SK-N-SH treated with all-trans-retinoic acid at 6 μM for 48 hours (cell line): ENCODE measurements around the gene F3.

Experiments used
- ATAC-seq: fragments of 200-7000 bp; cut with Tn5 transposase; 3 replicates; pipeline ENCODE4 v1.9.1; 2020; ENCODE audit warnings: mild to moderate bottlenecking, moderate library complexity
- ARNTL ChIP-seq: fragments of 450-650 bp; formaldehyde crosslinking; IDR thresholded peaks from 2 replicates; pipeline ENCODE4 v1.5.0; 2020; ENCODE audit warnings: low read depth, mild to moderate bottlenecking, moderate library complexity, borderline replicate concordance
- BACH2 ChIP-seq: fragments of 250-450 bp; sonication (Bioruptor Pico); IDR thresholded peaks from 2 replicates; pipeline ENCODE4 v1.9.0; 2021; ENCODE audit warnings: mild to moderate bottlenecking, borderline replicate concordance
- CREB5 ChIP-seq: fragments of 250-450 bp; sonication (Bioruptor Pico); IDR thresholded peaks from 2 replicates; pipeline ENCODE4 v1.5.1; 2020; ENCODE audit warnings: low read depth, mild to moderate bottlenecking, moderate library complexity
- CSDC2 ChIP-seq: fragments of 250-450 bp; sonication (Bioruptor Pico); IDR thresholded peaks from 2 replicates; pipeline ENCODE4 v1.5.0; 2020; ENCODE audit warnings: mild to moderate bottlenecking, moderate library complexity
- CSRNP3 ChIP-seq: fragments of 250-450 bp; sonication (Bioruptor Pico); IDR thresholded peaks from 2 replicates; pipeline ENCODE4 v1.5.1; 2021; ENCODE audit warnings: mild to moderate bottlenecking, moderate library complexity
- ESRRG ChIP-seq: fragments of 250-450 bp; sonication (Bioruptor Pico); IDR thresholded peaks from 2 replicates; pipeline ENCODE4 v1.6.1; 2021; ENCODE audit warnings: mild to moderate bottlenecking
- GLIS3 ChIP-seq: fragments of 250-450 bp; sonication (Bioruptor Pico); IDR thresholded peaks from 2 replicates; pipeline ENCODE4 v1.5.0; 2020; ENCODE audit warnings: mild to moderate bottlenecking, moderate library complexity
- ISL1 ChIP-seq: fragments of 250-450 bp; sonication (Bioruptor Pico); IDR thresholded peaks from 2 replicates; pipeline ENCODE4 v2.1.2; 2022; ENCODE audit warnings: mild to moderate bottlenecking, moderate library complexity
- OSR1 ChIP-seq: fragments of 250-450 bp; sonication (Bioruptor Pico); IDR thresholded peaks from 2 replicates; pipeline ENCODE4 v1.8.0; 2022; ENCODE audit warnings: moderate library complexity, mild to moderate bottlenecking, inconsistent platforms
- PATZ1 ChIP-seq: fragments of 250-450 bp; sonication (Bioruptor Pico); IDR thresholded peaks from 2 replicates; pipeline ENCODE4 v1.8.0; 2020; ENCODE audit warnings: mild to moderate bottlenecking, moderate library complexity, borderline replicate concordance
- PPARA ChIP-seq: fragments of 250-450 bp; sonication (Bioruptor Pico); IDR thresholded peaks from 2 replicates; pipeline ENCODE4 v1.5.0; 2020; ENCODE audit warnings: mild to moderate bottlenecking, borderline replicate concordance
- RARB ChIP-seq: fragments of 250-450 bp; sonication (Bioruptor Pico); IDR thresholded peaks from 2 replicates; pipeline ENCODE4 v1.8.0; 2021; ENCODE audit warnings: mild to moderate bottlenecking, moderate library complexity
- SNAI2 ChIP-seq: fragments of 250-450 bp; sonication (Bioruptor Pico); IDR thresholded peaks from 2 replicates; pipeline ENCODE4 v1.5.0; 2020; ENCODE audit warnings: mild to moderate bottlenecking, moderate library complexity
- TCF4 ChIP-seq: fragments of 250-450 bp; sonication (Bioruptor Pico); IDR thresholded peaks from 2 replicates; pipeline ENCODE4 v1.8.0; 2021; ENCODE audit warnings: mild to moderate bottlenecking, moderate library complexity, borderline replicate concordance
- ZC3H10 ChIP-seq: fragments of 250-450 bp; sonication (Bioruptor Pico); IDR thresholded peaks from 2 replicates; pipeline ENCODE4 v1.5.1; 2021; ENCODE audit warnings: mild to moderate bottlenecking, moderate library complexity
- ZFP3 ChIP-seq: fragments of 250-450 bp; sonication (Bioruptor Pico); IDR thresholded peaks from 2 replicates; pipeline ENCODE4 v1.5.0; 2020; ENCODE audit warnings: mild to moderate bottlenecking, moderate library complexity
- ZFP30 ChIP-seq: fragments of 450-650 bp; formaldehyde crosslinking; IDR thresholded peaks from 2 replicates; pipeline ENCODE4 v1.5.0; 2022; ENCODE audit warnings: mild to moderate bottlenecking, moderate library complexity
- ZNF565 ChIP-seq: fragments of 450-650 bp; formaldehyde crosslinking; conservative IDR thresholded peaks from 2 replicates; pipeline ENCODE4 v1.5.0; 2020; ENCODE audit warnings: low read depth, mild to moderate bottlenecking, moderate library complexity
- ZNF8 ChIP-seq: fragments of 450-650 bp; formaldehyde crosslinking; IDR thresholded peaks from 2 replicates; pipeline ENCODE4 v1.5.0; 2020; ENCODE audit warnings: mild to moderate bottlenecking, moderate library complexity
- TF ChIP-seq, protein P1 (sequence below): fragments of 250-450 bp; sonication (Bioruptor Pico); IDR thresholded peaks from 2 replicates; pipeline ENCODE4 v1.8.0; 2021; ENCODE audit warnings: low read depth, mild to moderate bottlenecking, moderate library complexity, borderline replicate concordance
- TF ChIP-seq, protein P2 (sequence below): fragments of 250-450 bp; sonication (Bioruptor Pico); IDR thresholded peaks from 2 replicates; pipeline ENCODE4 v1.5.0; 2020; ENCODE audit warnings: mild to moderate bottlenecking, moderate library complexity

The F3 gene

DNA sequence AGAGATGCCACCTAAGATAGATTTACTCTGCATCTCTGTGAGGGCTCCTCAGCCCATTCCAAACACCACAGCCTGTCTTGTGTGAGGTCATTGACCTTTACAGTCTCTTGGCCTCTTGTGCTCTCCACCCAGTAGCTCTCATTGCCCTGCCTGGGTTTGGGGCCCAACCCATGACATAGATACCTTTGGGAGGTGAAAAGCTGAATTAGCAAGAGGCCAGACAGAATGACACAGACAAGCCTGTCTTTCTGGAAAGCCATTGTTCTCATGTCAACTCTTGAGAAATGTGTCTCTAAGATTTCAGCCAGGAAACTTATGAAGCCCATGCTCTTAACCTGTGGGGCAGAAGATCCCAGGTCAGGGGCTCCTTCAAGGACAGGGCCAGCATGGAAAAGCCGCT, 18.4 kb upstream of the F3 start:
- ATAC-seq = no peak
- TF ChIP-seq SNAI2 (CRISPR knock-in tag) (no peak), TCF4 (no peak), ZFP30 (no peak), RARB (CRISPR knock-in tag) (no peak), GLIS3 (CRISPR knock-in tag) (no peak), ZC3H10 (CRISPR knock-in tag) (no peak), PPARA (CRISPR knock-in tag) (no peak), ESRRG (CRISPR knock-in tag) (no peak), ARNTL (CRISPR knock-in tag) (no peak), ZNF565 (no peak), ZFP3 (CRISPR knock-in tag) (no peak)
- TF ChIP-seq, protein P1, sequence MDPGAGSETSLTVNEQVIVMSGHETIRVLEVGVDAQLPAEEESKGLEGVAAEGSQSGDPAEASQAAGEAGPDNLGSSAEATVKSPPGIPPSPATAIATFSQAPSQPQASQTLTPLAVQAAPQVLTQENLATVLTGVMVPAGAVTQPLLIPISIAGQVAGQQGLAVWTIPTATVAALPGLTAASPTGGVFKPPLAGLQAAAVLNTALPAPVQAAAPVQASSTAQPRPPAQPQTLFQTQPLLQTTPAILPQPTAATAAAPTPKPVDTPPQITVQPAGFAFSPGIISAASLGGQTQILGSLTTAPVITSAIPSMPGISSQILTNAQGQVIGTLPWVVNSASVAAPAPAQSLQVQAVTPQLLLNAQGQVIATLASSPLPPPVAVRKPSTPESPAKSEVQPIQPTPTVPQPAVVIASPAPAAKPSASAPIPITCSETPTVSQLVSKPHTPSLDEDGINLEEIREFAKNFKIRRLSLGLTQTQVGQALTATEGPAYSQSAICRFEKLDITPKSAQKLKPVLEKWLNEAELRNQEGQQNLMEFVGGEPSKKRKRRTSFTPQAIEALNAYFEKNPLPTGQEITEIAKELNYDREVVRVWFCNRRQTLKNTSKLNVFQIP = no peak
- TF ChIP-seq, protein P2, sequence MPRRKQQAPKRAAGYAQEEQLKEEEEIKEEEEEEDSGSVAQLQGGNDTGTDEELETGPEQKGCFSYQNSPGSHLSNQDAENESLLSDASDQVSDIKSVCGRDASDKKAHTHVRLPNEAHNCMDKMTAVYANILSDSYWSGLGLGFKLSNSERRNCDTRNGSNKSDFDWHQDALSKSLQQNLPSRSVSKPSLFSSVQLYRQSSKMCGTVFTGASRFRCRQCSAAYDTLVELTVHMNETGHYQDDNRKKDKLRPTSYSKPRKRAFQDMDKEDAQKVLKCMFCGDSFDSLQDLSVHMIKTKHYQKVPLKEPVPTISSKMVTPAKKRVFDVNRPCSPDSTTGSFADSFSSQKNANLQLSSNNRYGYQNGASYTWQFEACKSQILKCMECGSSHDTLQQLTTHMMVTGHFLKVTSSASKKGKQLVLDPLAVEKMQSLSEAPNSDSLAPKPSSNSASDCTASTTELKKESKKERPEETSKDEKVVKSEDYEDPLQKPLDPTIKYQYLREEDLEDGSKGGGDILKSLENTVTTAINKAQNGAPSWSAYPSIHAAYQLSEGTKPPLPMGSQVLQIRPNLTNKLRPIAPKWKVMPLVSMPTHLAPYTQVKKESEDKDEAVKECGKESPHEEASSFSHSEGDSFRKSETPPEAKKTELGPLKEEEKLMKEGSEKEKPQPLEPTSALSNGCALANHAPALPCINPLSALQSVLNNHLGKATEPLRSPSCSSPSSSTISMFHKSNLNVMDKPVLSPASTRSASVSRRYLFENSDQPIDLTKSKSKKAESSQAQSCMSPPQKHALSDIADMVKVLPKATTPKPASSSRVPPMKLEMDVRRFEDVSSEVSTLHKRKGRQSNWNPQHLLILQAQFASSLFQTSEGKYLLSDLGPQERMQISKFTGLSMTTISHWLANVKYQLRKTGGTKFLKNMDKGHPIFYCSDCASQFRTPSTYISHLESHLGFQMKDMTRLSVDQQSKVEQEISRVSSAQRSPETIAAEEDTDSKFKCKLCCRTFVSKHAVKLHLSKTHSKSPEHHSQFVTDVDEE (CRISPR knock-in tag) = no peak
- TF ChIP-seq, all 23 proteins: peak for 0

GRCh38 chr1:94555091-94555490, 13.5 kb upstream of the F3 start:
- TF ChIP-seq ZFP30 (no peak), ZNF8 (no peak), OSR1 (CRISPR knock-in tag) (no peak), BACH2 (CRISPR knock-in tag) (no peak), PATZ1 (CRISPR knock-in tag) (no peak), TCF4 (no peak), CREB5 (CRISPR knock-in tag) (no peak), ZC3H10 (CRISPR knock-in tag) (no peak), CSDC2 (CRISPR knock-in tag) (no peak), GLIS3 (CRISPR knock-in tag) (no peak), RARB (CRISPR knock-in tag) (no peak), ZFP3 (CRISPR knock-in tag) (no peak), ESRRG (CRISPR knock-in tag) (no peak), PPARA (CRISPR knock-in tag) (no peak)
- TF ChIP-seq, protein P2 (CRISPR knock-in tag) = no peak
- ATAC-seq = no peak

DNA sequence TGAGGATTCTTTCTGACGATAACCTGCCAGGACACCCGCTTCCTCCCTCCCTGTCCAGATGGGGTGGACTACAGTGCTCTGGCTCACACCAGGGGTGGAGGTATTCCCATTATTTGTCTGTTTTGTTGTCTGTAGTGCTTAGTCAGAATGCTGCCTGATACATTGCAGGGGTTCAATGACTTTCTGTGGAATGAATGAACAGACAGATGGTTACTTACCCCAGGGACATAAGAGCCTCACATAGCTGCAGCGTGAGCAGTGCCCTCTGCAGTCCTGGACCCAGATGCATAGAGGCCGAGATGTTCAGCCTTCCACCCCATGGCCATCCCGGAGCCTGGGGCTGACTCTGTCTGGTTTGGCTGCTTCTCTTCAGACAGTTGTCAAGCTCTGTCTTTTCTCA, 13.0 kb upstream of the F3 start:
- peak; percentile 64 for ATAC-seq
- TF ChIP-seq ZFP3 (CRISPR knock-in tag) (no peak), ZC3H10 (CRISPR knock-in tag) (no peak), CSRNP3 (CRISPR knock-in tag) (no peak), ESRRG (CRISPR knock-in tag) (no peak), ZNF8 (no peak), CSDC2 (CRISPR knock-in tag) (no peak), ISL1 (CRISPR knock-in tag) (no peak), RARB (CRISPR knock-in tag) (no peak)
- TF ChIP-seq, protein P2 (CRISPR knock-in tag) = no peak
